Ramos (cell line): ENCODE results near the gene SLC22A23.

Experiments
- in situ Hi-C: fragments of 300-500 bp; cut with MboI; formaldehyde crosslinking; loops from one replicate; pipeline ENCODE4 v1.14.3; 2022; ENCODE audit warnings: low sequenced_read_pairs; ENCODE audit not compliant: unreplicated experiment

The SLC22A23 gene

DNA sequence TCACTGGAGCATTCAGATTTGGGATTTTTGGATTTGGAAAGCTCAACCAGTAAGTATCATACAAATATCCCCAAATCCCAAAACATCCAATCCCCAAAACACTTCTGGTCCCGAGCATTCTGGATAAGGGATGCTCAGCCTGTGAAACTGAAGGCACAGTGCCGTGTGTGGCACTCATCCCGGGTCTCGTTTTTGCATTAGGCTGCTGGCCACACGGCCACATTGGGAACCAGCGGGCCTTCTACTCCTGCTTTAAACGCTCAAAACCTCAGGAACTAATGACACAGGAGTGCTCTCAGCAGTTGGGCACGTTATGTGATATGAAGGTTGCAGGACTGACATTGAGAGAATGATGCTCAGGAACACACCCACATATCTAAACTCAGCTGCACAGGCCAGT lies 162.5 kb downstream of the SLC22A23 start:
- in situ Hi-C loops = loop anchor here (25.0 kb wide), 1 partner anchor 693 kb away; no protein-coding TSS in a partner anchor

DNA sequence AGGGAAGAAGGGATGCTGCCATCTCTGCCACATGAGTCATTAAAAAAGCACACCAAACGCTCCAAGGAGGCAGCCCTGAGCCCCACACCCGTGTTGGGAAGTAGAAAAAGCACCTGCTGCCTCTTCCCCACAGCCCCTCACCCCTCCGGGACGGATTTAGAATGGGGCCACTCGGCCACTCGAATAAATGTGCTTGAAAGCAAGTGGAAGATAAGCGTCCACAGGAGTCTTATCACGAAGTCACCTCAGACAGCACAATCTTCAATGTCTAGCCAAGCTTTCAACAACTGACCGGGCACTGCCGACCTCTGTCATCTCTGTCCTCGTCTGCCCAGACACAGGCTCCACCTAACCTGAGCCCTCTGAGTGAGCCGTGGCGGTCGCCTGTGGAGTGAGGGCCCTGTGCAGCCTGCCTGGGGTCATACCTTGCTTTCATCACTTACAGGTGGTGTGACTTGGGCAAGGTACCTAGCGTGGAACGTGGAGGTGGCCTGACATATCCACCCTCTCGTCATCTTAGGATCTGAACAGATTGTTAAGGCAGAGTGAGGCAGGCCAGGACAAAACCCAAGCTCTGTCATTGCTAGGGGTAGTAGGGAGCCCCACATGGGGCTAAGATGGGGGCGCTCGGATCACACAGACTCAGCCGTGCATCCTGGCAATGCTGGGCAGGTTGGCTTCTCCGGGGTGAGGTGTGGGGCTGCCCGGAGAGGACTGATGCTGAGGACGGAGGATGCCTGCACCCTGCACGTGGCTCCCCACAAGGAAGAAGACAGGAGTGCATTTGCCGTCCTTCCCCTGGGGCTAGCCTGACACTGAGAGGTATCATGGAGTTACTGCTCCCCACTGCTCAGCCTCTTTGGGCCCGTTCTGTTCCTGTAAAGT lies 163.3 kb downstream of the SLC22A23 start:
- in situ Hi-C loops = loop anchor here (25.0 kb wide), 1 partner anchor 694 kb away; no protein-coding TSS in a partner anchor

DNA sequence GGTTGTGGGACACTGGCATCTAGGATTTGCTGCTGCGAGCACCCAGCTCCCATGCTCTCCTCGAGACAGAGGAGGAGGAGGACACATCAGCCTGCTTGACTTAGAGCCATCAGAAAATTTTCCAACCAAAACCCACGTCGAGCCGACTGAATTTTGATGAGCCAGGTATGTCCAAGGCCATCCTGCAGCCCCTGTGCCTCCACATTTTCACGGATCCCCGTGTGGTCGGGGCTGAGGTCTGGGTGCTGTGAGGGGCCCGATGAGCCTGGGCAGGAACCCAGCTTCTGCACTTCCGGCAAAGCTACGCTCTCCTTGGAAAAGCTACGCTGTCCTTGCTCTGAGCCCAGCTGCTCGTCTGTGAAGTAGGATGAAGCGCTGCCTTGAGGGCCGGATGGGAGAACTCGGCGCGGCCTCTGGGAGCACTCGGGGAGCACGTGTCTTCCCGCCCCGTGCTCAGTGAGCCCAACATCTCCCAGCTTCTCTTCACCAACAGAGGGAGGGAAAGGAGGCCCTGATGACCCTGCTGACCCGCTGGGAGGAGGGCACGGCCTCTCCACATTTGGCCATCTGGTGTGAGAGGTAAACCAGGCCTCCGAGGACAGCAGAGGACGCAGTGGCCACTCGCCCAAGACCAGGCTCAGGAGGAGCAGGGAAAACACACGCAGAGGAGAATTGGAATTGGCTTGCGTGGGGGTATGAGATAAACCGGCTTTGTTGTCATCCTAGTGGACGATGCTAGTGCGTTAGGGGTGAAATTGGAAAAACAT lies 164.2 kb downstream of the SLC22A23 start:
- in situ Hi-C loops = loop anchor here (25.0 kb wide), 1 partner anchor 695 kb away; no protein-coding TSS in a partner anchor

DNA sequence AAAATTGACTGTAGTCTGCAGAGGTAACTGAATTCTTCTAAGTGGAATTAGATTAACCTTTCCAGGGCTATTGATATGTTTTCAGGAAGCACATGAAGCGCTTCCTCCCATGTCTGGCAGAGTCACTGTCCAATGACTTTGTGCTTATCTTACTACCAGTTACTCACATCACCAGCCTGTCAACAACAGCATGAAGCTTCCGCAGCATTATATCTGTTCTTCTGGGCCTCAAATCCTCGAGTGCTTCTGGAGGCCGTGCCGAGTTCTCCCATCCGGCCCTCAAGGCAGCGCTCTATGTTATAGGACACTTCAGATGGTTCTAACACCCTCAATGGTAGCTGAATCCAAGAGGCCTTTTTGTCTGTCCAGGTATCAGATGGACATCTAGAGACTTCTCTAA lies 164.9 kb downstream of the SLC22A23 start:
- in situ Hi-C loops = loop anchor here (25.0 kb wide), 1 partner anchor 695 kb away; no protein-coding TSS in a partner anchor

DNA sequence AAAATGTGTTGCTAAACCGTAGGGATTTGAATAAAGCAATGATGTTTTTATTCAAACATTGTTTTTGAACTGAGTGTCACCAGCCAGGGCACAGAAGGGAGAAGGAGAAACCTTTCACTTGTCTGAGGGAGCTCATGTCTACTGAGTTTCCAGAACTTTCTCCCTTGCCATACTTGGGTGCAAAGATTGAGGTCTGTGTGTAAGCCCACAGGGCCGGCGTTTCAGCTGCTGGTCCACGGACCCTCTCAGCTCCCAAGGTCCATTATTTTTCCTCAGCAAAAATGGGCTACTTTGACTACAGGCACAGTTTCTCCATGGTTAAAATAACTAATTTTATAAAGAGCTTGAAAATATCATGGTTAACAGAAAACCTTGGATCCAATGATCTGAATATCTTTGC lies 165.5 kb downstream of the SLC22A23 start:
- in situ Hi-C loops = loop anchor here (25.0 kb wide), 1 partner anchor 696 kb away; no protein-coding TSS in a partner anchor

DNA sequence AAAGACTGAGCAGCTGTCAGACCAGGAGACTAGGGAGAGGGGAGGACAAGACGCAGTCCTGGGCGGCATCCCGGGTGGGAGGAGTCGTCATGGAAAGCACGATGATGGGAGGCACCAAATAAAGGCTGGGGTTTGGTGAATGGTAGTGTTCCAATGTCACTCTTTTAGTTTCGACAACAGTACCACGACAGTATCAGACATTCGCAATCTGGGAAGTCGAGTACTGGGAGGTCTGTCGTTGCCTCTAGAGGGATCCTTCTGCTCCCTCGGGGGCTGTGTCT lies 166.0 kb downstream of the SLC22A23 start:
- in situ Hi-C loops = loop anchor here (25.0 kb wide), 1 partner anchor 696 kb away; no protein-coding TSS in a partner anchor

DNA sequence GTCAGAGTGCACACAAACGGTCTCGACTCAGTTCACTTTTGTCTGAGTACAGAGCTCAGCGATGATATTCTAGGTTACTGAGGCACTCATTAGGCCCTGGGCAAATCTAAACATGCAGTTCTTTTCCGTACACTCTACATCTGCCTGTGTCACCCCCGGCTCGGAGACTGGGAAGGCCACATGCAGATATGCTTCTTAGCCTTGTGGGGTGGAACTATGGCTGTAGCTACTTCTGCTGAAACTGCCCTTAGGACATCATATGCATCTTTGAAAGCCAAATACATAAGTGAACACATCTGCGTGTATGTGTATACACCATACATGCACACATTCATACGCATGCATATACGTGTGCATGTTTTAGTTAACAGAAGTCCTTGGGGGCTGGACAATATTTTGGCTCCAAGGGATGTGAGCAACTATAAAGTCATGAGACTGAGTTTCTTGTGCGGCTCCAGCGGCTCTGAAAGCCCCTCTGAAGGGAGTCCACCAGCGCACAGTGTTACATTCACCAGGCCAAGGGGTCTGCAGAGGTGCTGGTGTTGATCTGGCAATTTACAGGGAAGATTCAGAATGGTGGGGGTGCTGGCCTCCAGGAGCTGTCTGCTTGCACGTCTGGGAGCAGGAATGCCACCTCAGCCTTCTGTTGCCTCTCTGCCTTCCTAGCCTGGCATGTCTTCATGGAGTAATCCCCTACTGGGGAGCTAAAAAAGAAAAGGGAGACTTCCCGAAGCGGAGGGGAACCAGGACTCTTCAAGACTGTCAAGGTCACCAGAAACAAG lies 166.5 kb downstream of the SLC22A23 start:
- in situ Hi-C loops = loop anchor here (25.0 kb wide), 1 partner anchor 697 kb away; no protein-coding TSS in a partner anchor

DNA sequence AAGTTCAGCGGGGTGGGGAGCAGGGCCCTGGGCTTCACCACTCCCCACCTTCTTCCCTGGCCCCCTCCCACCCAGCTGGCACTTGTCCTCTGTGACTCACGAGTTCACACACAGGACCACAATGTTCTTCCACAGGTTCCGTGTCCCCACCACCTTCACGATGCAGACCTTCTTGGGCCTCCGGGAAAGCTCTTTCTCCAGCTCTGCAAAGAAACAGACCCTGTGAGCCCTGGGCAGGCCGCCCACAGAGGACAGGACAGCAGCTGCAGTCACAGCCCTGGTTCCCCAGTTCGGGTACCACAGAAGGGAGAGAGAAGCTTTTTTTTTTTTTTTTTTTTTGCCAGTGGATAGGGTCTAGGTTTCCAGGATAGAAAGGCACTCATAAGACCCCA lies 167.2 kb downstream of the SLC22A23 start:
- in situ Hi-C loops = loop anchor here (5.0 to 25.0 kb wide), 2 partner anchors 443 to 698 kb away; no protein-coding TSS in a partner anchor

DNA sequence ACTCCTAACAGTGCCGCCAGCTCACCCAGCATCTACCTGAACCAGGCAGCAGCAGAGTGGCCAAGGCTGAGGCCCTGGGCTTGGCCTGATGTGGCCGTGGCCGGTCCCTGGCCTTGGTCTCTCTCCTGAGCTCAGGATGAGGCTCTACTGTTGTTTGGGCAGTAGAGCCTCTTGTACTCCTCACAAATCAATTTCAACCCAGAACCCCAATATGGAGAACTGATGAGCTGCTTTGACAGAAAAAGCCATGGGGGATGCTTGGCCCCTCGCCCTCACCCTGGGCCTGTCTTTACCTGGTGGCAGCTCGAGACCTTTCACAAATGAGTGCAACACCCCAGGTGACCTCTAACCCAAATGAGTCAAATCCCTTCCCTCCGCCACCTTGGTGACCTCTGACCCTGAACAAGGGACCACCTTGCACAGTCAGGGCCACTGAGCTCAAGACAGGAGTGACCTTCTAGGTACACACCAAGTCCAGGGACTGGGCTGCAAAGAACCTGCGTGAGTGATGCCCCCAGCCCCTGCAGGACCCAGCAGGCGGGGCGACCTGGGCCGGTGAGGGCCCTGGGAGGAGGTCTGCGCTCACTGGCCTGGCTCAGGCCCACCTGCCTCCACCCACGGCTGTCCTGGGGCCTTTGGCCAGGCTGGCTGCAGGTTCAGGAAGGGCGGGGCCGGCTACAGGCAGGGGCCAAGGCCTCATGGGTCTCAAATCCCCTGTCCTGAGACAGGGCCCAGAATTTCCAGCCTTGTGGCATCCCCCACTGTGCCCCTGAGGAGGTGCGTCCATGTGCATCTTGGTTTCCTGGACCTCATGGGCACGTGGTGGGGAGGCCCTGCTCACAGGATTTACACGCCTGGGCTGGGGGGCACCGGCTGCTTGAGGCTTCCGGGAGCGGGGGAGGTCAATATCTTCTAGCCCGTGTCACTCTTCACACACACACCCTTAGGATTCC lies 167.9 kb downstream of the SLC22A23 start:
- in situ Hi-C loops = loop anchor here (5.0 to 25.0 kb wide), 2 partner anchors 443 to 698 kb away; no protein-coding TSS in a partner anchor

DNA sequence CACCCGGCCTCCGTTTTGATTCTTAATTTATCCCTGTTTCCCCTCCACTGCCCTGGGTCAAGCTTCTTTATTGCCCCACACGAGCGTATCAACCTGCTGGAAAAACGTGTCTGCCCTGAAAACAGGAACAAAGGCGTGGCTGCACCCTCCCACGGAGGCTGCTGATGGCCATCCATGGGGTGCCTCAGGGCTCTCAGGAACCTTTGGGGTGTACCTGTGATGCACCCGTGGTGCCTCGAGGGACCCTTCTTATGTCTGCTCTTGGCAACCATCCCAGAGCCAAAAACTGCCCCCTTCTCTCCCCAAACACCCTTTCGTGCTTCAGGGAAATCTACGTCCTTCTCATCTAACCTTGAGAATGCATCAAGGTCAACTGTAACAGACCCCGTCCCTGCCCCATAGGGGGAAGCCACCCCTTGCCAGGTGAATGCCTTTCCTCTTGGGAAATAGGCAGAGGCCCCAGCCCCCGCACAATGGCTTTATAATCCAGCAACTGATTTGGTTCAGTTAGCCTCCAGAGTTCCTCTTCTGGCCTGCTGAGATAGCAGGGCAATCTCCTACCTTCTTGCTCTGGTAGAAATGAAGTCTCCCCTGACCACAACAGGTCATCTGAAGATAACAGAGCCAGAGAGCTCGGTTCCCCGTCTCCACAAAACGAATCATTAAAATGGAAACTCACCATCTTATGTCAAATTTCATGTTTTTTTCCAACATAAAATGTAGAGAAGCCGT lies 168.7 kb downstream of the SLC22A23 start:
- in situ Hi-C loops = loop anchor here (5.0 to 25.0 kb wide), 2 partner anchors 444 to 699 kb away; no protein-coding TSS in a partner anchor

DNA sequence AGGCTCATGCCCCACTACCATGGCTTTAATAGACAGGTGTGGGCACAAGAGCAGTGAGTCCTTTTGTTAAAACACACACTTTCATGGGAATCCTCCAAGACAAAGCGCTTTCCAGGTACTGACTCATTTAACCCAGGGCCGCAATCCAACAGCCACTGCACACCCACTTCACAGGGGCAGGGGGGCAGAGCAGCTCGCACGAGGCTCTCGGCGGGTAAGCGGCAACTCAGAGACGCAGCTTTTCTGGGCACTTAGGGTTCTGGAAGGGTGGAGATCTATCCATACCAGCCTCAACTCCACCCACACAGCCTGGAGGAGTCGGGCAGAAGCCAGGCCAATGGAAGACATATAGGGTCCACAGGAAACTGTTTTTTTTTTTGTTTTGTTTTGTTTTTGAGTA lies 169.5 kb downstream of the SLC22A23 start:
- in situ Hi-C loops = loop anchor here (5.0 to 25.0 kb wide), 2 partner anchors 445 to 700 kb away; no protein-coding TSS in a partner anchor

DNA sequence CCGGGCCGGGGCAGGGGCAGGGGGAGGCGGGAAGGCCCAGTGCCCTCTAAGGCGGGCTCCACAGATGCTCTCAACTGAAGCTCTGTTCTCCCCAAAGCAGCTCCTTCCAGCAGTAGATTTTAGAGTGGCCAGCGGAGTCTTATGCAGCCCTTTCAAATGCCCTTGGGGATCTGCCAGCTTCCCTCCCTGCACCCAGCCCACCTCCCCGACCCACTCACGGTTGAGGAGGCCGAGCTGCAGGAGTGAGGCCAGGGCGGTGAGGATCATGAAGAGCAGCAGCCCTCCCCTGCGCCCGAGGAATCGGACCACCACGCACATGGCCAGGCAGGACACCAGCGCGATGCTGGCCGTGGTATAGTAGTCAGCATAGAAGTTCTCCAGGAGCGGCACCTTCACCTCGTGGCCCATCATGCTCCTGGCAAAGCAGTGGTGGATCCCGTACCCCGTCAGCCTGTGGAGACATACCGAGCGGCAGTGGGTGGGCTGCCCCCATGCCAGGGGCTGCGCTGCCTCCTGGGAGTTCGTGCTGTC lies 170.1 kb downstream of the SLC22A23 start:
- in situ Hi-C loops = loop anchor here (5.0 to 25.0 kb wide), 2 partner anchors 446 to 701 kb away; no protein-coding TSS in a partner anchor

DNA sequence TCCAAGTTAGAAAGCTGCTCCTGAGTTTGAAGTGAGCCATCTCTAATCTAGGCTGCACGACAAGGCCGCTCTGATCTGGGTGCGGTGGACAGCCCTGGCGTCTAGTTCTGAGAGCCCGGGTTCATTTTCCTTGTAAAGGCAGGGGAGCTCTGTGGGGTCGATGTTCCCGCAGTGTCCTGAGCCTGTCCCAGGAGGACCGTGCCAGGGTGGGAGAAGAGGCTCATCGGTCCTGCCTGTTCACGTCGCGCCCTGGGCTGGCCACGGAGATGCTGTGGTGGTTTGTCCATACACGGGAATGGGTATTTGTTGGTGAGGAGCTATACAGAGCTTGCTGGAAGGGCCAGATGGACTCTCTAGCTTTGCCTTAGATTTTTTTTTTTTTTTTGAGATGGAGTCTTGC lies 171.1 kb downstream of the SLC22A23 start:
- in situ Hi-C loops = loop anchor here (5.0 to 25.0 kb wide), 2 partner anchors 447 to 702 kb away; no protein-coding TSS in a partner anchor

DNA sequence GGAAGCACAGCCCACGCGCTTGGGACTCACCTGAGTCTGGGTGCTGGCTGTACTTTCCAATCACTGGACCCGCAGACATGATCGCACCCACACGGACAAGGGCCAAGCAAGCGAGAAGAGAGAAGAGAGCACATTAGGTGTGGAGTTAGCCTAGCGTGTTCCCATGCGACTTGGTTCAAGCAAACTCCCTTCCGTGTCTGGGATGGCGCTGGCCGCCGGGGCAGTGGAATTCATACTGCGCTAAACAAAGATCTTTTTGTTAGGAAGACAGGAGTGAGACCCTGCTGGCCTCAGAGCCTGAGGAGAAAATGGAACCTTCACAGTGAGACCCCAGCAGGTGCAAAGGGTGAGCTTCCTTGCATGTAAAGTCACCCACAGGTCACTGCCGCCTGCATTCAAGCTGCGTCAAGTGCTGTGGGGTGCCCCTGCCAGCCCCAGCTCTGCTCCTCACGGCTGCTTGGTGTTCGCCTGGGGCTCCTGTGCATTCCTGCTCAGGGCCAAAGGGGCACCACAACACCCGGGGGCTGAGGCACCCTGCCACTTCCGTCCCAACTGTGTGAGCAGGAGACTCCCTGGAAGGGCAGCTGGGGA lies 171.7 kb downstream of the SLC22A23 start:
- in situ Hi-C loops = loop anchor here (5.0 to 25.0 kb wide), 2 partner anchors 447 to 702 kb away; no protein-coding TSS in a partner anchor

DNA sequence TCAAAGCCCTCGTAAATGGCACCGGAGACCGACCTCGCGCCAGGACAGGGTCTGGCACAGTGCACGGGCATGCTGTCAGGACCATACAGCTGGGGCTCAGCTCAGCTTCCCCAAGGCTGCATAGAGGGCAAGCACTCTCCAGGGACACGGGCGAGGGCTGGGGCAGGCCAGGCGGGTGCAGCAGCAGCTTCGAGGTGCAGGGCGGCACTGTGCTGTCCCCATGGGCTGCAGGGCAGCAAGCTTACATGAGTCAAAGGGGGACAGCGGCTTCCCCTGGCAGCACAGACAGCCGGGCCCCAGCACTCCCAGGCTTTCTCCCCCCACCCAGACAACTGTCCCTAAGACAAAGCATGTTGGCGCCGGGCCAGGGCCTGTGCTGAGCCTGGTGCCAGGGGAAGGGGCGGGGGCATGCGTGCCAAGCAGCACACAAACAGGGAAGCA lies 172.4 kb downstream of the SLC22A23 start:
- in situ Hi-C loops = loop anchor here (25.0 kb wide), 1 partner anchor 703 kb away; no protein-coding TSS in a partner anchor

DNA sequence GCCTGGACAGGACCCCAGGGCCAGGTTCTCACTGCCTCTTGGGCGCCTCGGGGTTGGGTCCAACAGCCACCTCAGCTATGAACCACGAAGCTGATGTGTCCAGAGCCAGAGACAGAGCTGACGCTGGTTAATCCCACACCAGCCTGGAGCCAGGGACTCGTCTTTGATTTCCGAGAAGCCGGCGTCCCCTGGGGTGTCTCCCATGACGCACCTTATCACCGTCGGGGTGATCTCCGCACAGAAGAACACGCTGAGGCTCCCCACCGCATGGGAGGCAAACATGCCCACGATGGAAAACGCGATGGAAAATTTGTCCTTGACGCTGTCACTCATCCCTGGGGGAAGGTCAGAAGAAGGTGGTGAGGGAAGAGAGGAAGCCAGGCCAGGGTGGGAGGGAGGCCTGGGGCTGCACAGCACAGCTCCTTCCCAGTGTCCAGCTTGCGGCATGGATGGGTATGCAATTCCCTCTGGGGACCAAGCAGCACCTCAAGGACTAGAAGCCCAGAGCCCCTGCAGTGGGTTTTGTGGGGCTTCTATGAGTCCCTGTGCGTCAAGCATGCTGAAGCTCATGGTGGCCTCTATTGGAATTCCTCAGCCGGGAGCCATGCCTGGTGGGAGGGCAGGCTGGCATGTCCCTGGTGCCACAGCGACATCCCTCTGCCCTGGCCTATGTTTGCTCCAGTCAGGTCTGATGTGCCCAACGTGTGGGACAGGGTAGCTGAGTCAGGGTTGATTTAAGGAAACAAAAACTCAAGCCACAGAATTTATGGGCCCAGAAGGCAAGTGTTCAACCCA lies 173.0 kb downstream of the SLC22A23 start:
- in situ Hi-C loops = loop anchor here (25.0 kb wide), 1 partner anchor 703 kb away; no protein-coding TSS in a partner anchor
